Thyroid gland (tissue), 4 donors: ENCODE results near the gene DNMT3L. TPM values are rescaled to one million over a fixed set of nuclear protein-coding genes. Genes with fewer than 3 reads are reported as not detected.

ENCODE experiments used
- DNase-seq, 2 donors: peaks; one replicate each; pipeline ENCODE4 v3.0.0-alpha.2; 2019
- H3K27ac ChIP-seq, 3 donors: fragments of 200-600 bp; sonication (generic); 1 replicate in 2 of 3; 2 replicates in 1 of 3; pipeline ENCODE4 v1.5.1; 2016 to 2019; ENCODE audit warnings: mild to moderate bottlenecking in 1 of 3, moderate library complexity in 1 of 3
- H3K27me3 ChIP-seq: fragments of 200-600 bp; sonication (generic); one replicate; pipeline ENCODE4 v1.5.1; 2019
- H3K36me3 ChIP-seq, 2 donors: fragments of 200-600 bp; sonication (generic); one replicate each; pipeline ENCODE4 v1.5.1; 2016 to 2019
- H3K4me1 ChIP-seq, 2 donors: fragments of 200-600 bp; sonication (generic); one replicate each; pipeline ENCODE4 v1.5.1; 2017 to 2019
- H3K4me3 ChIP-seq, 3 donors: fragments of 200-600 bp; sonication (generic); replicated peaks in 1 of 3; 1 replicate in 2 of 3; 2 replicates in 1 of 3; pipeline ENCODE4 v1.5.1; 2016; ENCODE audit warnings: mild to moderate bottlenecking in 1 of 3
- H3K9me3 ChIP-seq: fragments of 200-600 bp; sonication (generic); one replicate; pipeline ENCODE4 v1.5.1; 2017
- POLR2A ChIP-seq, 2 donors: fragments of 450-650 bp; IDR thresholded peaks; one replicate each; pipeline ENCODE4 v1.6.1; 2017; ENCODE audit warnings: antibody characterized with exemption in 2 of 2, mild to moderate bottlenecking in 2 of 2, moderate library complexity in 1 of 2
- WGBS, 2 donors: methylation state at CpG; one replicate each; pipeline ENCODE4 v1.1.5; 2017; 5-methylcytosine and 5-hydroxymethylcytosine counted together
- intact Hi-C: fragments of 100-400 bp; cut with DNase I; formaldehyde crosslinking; loops from one replicate; pipeline ENCODE4 v1.15.1; 2023
- total RNA-seq, 4 donors: library from RNA; depleted of rRNA; stranded (reverse); fragments of >200 nt; gene quantifications; one replicate each; pipeline ENCODE4 v1.2.3, GENCODE V29; 2016
- TF ChIP-seq, protein P1 (sequence below), 6 experiments: fragments of 200-600 bp in 3 of 6; fragments of 450-650 bp in 3 of 6; sonication (generic) in 3 of 6; IDR thresholded peaks; one replicate each; pipeline ENCODE4 v1.5.1; 2016 to 2019; ENCODE audit warnings: antibody characterized with exemption in 6 of 6, mild to moderate bottlenecking in 2 of 6, inconsistent platforms in 1 of 6, moderate library complexity in 1 of 6

DNMT3L gene
- total RNA-seq, 4 donors from 2014 or later = not detected

DNA sequence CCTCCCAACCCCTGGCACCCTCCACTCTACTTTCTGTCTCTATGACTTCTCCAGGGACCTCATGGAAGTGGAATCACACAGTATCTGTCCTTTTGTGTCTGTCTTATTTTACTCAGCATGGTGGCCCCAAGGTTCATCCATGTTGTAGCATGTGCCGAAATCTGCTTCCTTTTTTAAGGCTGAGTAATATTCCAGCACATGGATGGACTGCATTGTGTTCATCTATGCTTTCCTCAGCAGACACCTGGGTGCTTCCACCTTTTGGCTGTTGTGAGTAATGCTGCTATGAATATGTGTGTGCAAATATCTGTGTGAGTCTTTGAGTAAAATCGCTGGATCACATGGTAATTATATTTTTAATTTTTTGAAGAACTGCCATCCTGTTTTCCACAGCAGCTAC is 36.6 kb upstream of the DNMT3L start:
- no peaks in the 10 kb centered on the region for H3K36me3 ChIP-seq
- no peaks in the 10 kb centered on the region for H3K27me3 ChIP-seq
- no peak for DNase-seq
- peaks cover 7 to 47% of the 10 kb centered on the region in 2 donors for H3K4me1 ChIP-seq
- no peak overlapping the region for H3K27ac ChIP-seq
- no peaks in the 10 kb centered on the region for H3K9me3 ChIP-seq
- intact Hi-C loops = no loop called here
- no peak for TF ChIP-seq POLR2A (IDR thresholded peaks at IDR 0.05)
- TF ChIP-seq, protein P1, sequence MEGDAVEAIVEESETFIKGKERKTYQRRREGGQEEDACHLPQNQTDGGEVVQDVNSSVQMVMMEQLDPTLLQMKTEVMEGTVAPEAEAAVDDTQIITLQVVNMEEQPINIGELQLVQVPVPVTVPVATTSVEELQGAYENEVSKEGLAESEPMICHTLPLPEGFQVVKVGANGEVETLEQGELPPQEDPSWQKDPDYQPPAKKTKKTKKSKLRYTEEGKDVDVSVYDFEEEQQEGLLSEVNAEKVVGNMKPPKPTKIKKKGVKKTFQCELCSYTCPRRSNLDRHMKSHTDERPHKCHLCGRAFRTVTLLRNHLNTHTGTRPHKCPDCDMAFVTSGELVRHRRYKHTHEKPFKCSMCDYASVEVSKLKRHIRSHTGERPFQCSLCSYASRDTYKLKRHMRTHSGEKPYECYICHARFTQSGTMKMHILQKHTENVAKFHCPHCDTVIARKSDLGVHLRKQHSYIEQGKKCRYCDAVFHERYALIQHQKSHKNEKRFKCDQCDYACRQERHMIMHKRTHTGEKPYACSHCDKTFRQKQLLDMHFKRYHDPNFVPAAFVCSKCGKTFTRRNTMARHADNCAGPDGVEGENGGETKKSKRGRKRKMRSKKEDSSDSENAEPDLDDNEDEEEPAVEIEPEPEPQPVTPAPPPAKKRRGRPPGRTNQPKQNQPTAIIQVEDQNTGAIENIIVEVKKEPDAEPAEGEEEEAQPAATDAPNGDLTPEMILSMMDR (IDR thresholded peaks at IDR 0.05) = no peak
- H3K4me3 ChIP-seq = no peak overlapping the region
- WGBS, 2 donors = 91 to 98% methylated on average over 2 of the region's 2 CpGs

DNA sequence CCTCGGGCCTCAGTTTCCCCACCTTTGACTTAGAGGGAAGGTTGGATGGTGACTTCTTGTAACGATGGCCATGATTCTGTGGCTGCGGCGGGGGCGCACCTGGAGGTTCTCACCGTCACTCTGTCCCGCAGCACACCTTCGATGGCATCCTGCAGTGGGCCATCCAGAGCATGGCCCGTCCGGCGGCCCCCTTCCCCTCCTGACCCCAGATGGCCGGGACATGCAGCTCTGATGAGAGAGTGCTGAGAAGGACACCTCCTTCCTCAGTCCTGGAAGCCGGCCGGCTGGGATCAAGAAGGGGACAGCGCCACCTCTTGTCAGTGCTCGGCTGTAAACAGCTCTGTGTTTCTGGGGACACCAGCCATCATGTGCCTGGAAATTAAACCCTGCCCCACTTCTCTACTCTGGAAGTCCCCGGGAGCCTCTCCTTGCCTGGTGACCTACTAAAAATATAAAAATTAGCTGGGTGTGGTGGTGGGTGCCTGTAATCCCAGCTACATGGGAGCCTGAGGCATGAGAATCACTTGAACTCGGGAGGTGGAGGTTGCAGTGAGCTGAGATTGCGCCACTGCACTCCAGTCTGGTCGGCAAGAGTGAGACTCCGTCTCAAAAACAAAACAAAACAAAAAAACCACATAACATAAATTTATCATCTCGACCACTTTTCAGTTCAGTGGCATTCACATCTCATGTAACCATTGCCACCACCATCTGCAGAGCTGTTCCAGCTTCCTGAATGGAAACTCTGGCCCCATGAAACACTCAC is 36.0 kb upstream of the DNMT3L start:
- WGBS, 2 donors = 29 to 31% methylated on average over 9 to 20 of the region's 22 CpGs
- H3K27ac ChIP-seq = no peak overlapping the region

DNA sequence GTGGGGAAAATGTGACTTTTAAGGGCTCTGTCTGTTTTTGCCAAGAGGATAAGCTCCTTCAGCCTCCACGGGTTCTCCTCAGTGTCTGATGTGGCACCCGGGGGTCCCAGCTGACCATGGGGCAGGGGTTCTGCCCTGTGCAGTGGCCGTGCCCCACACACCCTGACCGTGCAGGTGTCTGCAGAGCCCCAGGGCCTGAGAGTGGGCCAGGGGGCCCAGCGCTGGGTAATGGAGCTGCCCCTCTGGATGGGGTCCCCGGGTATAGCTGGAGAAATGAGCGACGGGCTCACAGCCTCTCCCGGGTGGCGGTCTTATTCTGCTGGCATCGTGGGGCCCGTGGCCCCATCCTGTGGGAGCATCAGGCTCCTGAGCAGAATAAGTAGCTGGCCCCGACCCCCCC is 35.2 kb upstream of the DNMT3L start:
- H3K27ac ChIP-seq = no peak overlapping the region
- no peak for TF ChIP-seq POLR2A (IDR thresholded peaks at IDR 0.05)
- TF ChIP-seq, protein P1 (IDR thresholded peaks at IDR 0.05) = no peak
- H3K4me3 ChIP-seq = no peak overlapping the region
- WGBS, 2 donors = 76% methylated on average over 9 to 12 of the region's 13 CpGs
- no peak for DNase-seq
- no peaks in the 10 kb centered on the region for H3K36me3 ChIP-seq
- intact Hi-C loops = no loop called here
- no peaks in the 10 kb centered on the region for H3K27me3 ChIP-seq
- no peaks in the 10 kb centered on the region for H3K9me3 ChIP-seq
- peaks cover 7 to 36% of the 10 kb centered on the region in 2 donors for H3K4me1 ChIP-seq

More for the DNA sequence above, 36.0 kb upstream of the DNMT3L start:
- TF ChIP-seq, protein P1 (IDR thresholded peaks at IDR 0.05) = peak; percentile 39 to 84 (median 80)
- TF ChIP-seq POLR2A (IDR thresholded peaks at IDR 0.05) = no peak
- Histone ChIP-seq H3K9me3 (no peaks in the 10 kb centered on the region), H3K4me1 (peaks cover 7 to 42% of the 10 kb centered on the region in 2 donors), H3K36me3 (no peaks in the 10 kb centered on the region), H3K4me3 (no peak overlapping the region), H3K27me3 (no peaks in the 10 kb centered on the region)
- peak; percentile 82 to 87 for DNase-seq
- intact Hi-C loops = no loop called here

DNA sequence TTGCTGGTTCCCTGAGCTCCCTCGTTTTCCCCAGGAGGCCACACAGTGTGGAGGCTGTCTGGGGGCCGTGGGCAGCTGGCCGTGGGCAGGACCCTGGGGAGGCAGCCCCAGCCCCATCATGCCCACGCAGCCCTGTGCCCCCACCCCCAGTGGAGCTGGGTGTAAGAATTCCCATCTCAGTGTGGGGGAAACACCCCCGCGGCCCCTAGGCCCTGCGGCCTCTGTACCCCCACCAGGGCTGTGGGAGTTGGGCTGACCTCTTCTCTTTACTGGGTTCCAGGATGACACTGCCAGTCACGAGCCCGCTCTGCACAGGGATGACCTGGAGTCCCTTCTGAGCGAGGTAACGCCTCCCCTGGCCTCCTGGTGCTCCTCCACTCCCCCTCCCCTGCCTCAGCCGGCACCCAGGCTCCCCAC is 34.4 kb upstream of the DNMT3L start:
- no peak overlapping the region for H3K27ac ChIP-seq
- WGBS, 2 donors = 80% methylated on average over 1 to 11 of the region's 12 CpGs
- TF ChIP-seq, protein P1 (IDR thresholded peaks at IDR 0.05) = no peak
- no peak for TF ChIP-seq POLR2A (IDR thresholded peaks at IDR 0.05)
- H3K4me1 ChIP-seq = peaks cover 5 to 28% of the 10 kb centered on the region in 2 donors
- no peaks in the 10 kb centered on the region for H3K36me3 ChIP-seq
- no peak overlapping the region for H3K4me3 ChIP-seq
- DNase-seq = no peak
- no peaks in the 10 kb centered on the region for H3K27me3 ChIP-seq
- intact Hi-C loops = no loop called here
- no peaks in the 10 kb centered on the region for H3K9me3 ChIP-seq

DNA sequence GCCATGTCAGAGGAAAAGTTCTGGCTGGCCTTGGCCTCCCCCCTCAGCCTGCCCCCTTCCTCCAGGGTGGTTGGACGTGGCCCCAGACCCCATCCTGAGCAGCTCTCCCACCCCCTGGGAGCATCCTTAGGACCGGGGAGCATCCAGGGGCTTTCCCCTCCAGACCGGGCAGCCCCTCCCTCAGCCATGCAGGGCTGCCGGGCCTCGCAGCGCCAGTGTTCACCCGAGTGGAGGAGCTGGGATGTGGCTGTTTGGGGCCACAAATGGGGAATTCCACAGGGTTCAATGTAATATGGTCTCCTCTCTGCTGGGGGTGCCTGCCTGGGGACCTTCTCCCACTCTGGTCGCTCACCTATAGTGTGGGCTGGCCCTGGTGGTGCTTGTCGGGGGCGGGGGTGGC is 33.9 kb upstream of the DNMT3L start:
- no peak overlapping the region for H3K27ac ChIP-seq
- H3K27me3 ChIP-seq = no peaks in the 10 kb centered on the region
- no peaks in the 10 kb centered on the region for H3K36me3 ChIP-seq
- intact Hi-C loops = no loop called here
- no peak for DNase-seq
- H3K4me1 ChIP-seq = peaks cover under 1 to 24% of the 10 kb centered on the region in 2 donors
- WGBS, 2 donors = 84% methylated on average over 5 of the region's 10 CpGs; no CpG with 5 or more reads in 1 of the 2 donors
- no peaks in the 10 kb centered on the region for H3K9me3 ChIP-seq
- TF ChIP-seq, protein P1 (IDR thresholded peaks at IDR 0.05) = no peak
- TF ChIP-seq POLR2A (IDR thresholded peaks at IDR 0.05) = no peak
- no peak overlapping the region for H3K4me3 ChIP-seq
